ENCODE results near the gene PTGES. TPM values are rescaled to one million over a fixed set of nuclear protein-coding genes. Genes with fewer than 3 reads are reported as not detected.

The PTGES gene
- total and polyA plus RNA-seq, 8 donors = 3.2 to 9.8 (median 6.1) TPM

GRCh38 chr9:129759804-129760502 lies 7.1 kb upstream of the PTGES start:
- no peaks in the 10 kb centered on the region for H3K9me3 ChIP-seq
- no peaks in the 10 kb centered on the region for H3K27me3 ChIP-seq
- ATAC-seq (no peak), DNase-seq (no peak)
- H3K4me3 ChIP-seq = no peak overlapping the region
- intact Hi-C loops (cut with DNase I) = no loop called here
- no peak for TF ChIP-seq CTCF (IDR thresholded peaks at IDR 0.05)
- peaks cover 7 to 38% of the 10 kb centered on the region in 2 donors for H3K4me1 ChIP-seq
- no peak overlapping the region for H3K27ac ChIP-seq
- H3K36me3 ChIP-seq = no peaks in the 10 kb centered on the region

- Histone ChIP-seq H3K4me1 (peaks cover 7 to 38% of the 10 kb centered on the region in 2 donors), H3K27me3 (peaks cover 0 to under 1% of the 10 kb centered on the region in 2 donors), H3K36me3 (no peaks in the 10 kb centered on the region), H3K27ac (no peak overlapping the region), H3K9me3 (no peaks in the 10 kb centered on the region), H3K4me3 (no peak overlapping the region)
- ATAC-seq (no peak), DNase-seq (no peak)
- intact Hi-C loops (cut with DNase I) = no loop called here
- no peak for TF ChIP-seq CTCF (IDR thresholded peaks at IDR 0.05)
Measured at GRCh38 chr9:129759319-129759718, 6.5 kb upstream of the PTGES start.

- intact Hi-C loops (cut with DNase I) = no loop called here
- peaks cover 4 to 45% of the 10 kb centered on the region in 2 donors for H3K4me1 ChIP-seq
- ATAC-seq (no peak), DNase-seq (no peak)
- no peak overlapping the region for H3K4me3 ChIP-seq
- no peak overlapping the region for H3K27ac ChIP-seq
- no peaks in the 10 kb centered on the region for H3K36me3 ChIP-seq
- peaks cover 0 to 23% of the 10 kb centered on the region in 2 donors for H3K27me3 ChIP-seq
- H3K9me3 ChIP-seq = no peaks in the 10 kb centered on the region
- no peak for TF ChIP-seq CTCF (IDR thresholded peaks at IDR 0.05)
Measured at GRCh38 chr9:129757045-129757444, 4.2 kb upstream of the PTGES start.

- Histone ChIP-seq H3K4me1 (peaks cover 4 to 43% of the 10 kb centered on the region in 2 donors), H3K27ac (no peak overlapping the region), H3K4me3 (no peak overlapping the region), H3K9me3 (no peaks in the 10 kb centered on the region), H3K27me3 (peaks cover 0 to 30% of the 10 kb centered on the region in 2 donors), H3K36me3 (no peaks in the 10 kb centered on the region)
- no peak for DNase-seq
- TF ChIP-seq CTCF (IDR thresholded peaks at IDR 0.05) = no peak
- ATAC-seq = no peak
- intact Hi-C loops (cut with DNase I) = no loop called here
Measured at GRCh38 chr9:129756191-129756590, 3.3 kb upstream of the PTGES start.

- no peak for TF ChIP-seq CTCF (IDR thresholded peaks at IDR 0.05)
- Histone ChIP-seq H3K27me3 (peaks cover 0 to 30% of the 10 kb centered on the region in 2 donors), H3K36me3 (no peaks in the 10 kb centered on the region), H3K4me3 (no peak overlapping the region), H3K4me1 (peaks cover 4 to 41% of the 10 kb centered on the region in 2 donors), H3K27ac (no peak overlapping the region), H3K9me3 (no peaks in the 10 kb centered on the region)
- DNase-seq (no peak), ATAC-seq (no peak)
- intact Hi-C loops (cut with DNase I) = no loop called here
Measured at GRCh38 chr9:129755151-129755550, 2.3 kb upstream of the PTGES start.

Measured in left lung (tissue), 10 donors.